HepG2 (cell line): ENCODE data around the gene ARMH3. TPM values are rescaled to one million over a fixed set of nuclear protein-coding genes. Genes with fewer than 3 reads are reported as not detected.

ENCODE experiments used
- ATAC-seq: fragments of 200-7000 bp; cut with Tn5 transposase; 3 replicates; pipeline ENCODE4 v1.9.1; 2020; ENCODE audit warnings: mild to moderate bottlenecking, moderate library complexity
- BruUV-seq: library from RNA; stranded (reverse); fragments of 400-500 nt; replicated peaks from 2 replicates; lab custom pipeline; 2021; lab: Mats Ljungman, UMichigan
- CTCF ChIA-PET: fragments of 300-600 bp; formaldehyde crosslinking; extraction: SDS; loops from one replicate; lab custom pipeline; 2021; ENCODE audit warnings: low total read pairs, inconsistent platforms, low intra/inter-chr PET ratio; lab: Yijun Ruan, JAX
- POLR2A ChIA-PET: fragments of 350-600 bp; sonication (Branson Sonifier 250); formaldehyde crosslinking; loops from one replicate; lab custom pipeline; 2020; ENCODE audit warnings: antibody characterized with exemption, inconsistent platforms; lab: Yijun Ruan, JAX
- DNase-seq: peaks from one replicate; pipeline ENCODE4 v3.0.0-alpha.2; 2015; ENCODE audit warnings: low spot score
- FAIRE-seq: peaks from 3 replicates; lab custom pipeline; 2011; peaks lifted over from hg19 to GRCh38; lab: Jason Lieb, UNC
- H2AFZ ChIP-seq: one replicate; pipeline ENCODE4 v1.6.1; 2011; ENCODE audit warnings: low read length, inconsistent platforms
- H3K27ac ChIP-seq: fragments of 300-600 bp; 3 replicates; pipeline ENCODE4 v1.8.0; 2011; ENCODE audit warnings: mixed run types, mild to moderate bottlenecking, mixed read lengths, low read length, inconsistent platforms; ENCODE audit not compliant: insufficient read depth; ENCODE audit errors: extremely low read length
- H3K27me3 ChIP-seq, 2 experiments: fragments of 200-600 bp in 1 of 2; 2 replicates in 1 of 2; 3 replicates in 1 of 2; pipeline versions ENCODE4 v1.6.0 to v1.8.0; 2011; ENCODE audit warnings: low read length in 2 of 2, mild to moderate bottlenecking in 2 of 2, moderate library complexity in 2 of 2, inconsistent platforms in 1 of 2; ENCODE audit not compliant: insufficient read depth in 2 of 2, control insufficient read depth in 1 of 2
- H3K36me3 ChIP-seq, 2 experiments: fragments of 200-600 bp in 1 of 2; replicated peaks in 1 of 2; 2 replicates in 1 of 2; 3 replicates in 1 of 2; pipeline versions ENCODE4 v1.5.1 to v1.8.0; 2011; ENCODE audit warnings: low read length in 2 of 2, inconsistent platforms in 1 of 2; ENCODE audit not compliant: insufficient read depth in 2 of 2, control insufficient read depth in 1 of 2
- H3K4me1 ChIP-seq: 2 replicates; pipeline ENCODE4 v1.5.1; 2012; ENCODE audit warnings: low read length, inconsistent platforms; ENCODE audit not compliant: insufficient read depth
- H3K4me2 ChIP-seq: 2 replicates; pipeline ENCODE4 v1.6.0; 2011; ENCODE audit warnings: low read depth, low read length, inconsistent platforms
- H3K4me3 ChIP-seq, 3 experiments: fragments of 200-600 bp in 1 of 3; sonication (generic), shearing (Covaris generic) in 1 of 3; replicated peaks in 1 of 3; 2 replicates each; pipeline ENCODE4 v1.5.1; 2011 to 2016; ENCODE audit warnings: low read length in 3 of 3, inconsistent platforms in 2 of 3, low read depth in 2 of 3, mild to moderate bottlenecking in 2 of 3, control low read depth in 1 of 3, mixed read lengths in 1 of 3; ENCODE audit not compliant: insufficient read depth in 1 of 3
- H3K79me2 ChIP-seq: one replicate; pipeline ENCODE4 v1.6.1; 2011; ENCODE audit warnings: low read length, inconsistent platforms; ENCODE audit not compliant: insufficient read depth
- H3K9ac ChIP-seq: 2 replicates; pipeline ENCODE4 v1.6.0; 2011; ENCODE audit warnings: mild to moderate bottlenecking, low read depth, low read length, inconsistent platforms; ENCODE audit not compliant: insufficient read depth
- H3K9me3 ChIP-seq: 2 replicates; pipeline ENCODE4 v1.5.1; 2012; ENCODE audit warnings: mild to moderate bottlenecking, low read length
- H4K20me1 ChIP-seq: 2 replicates; pipeline ENCODE4 v1.6.0; 2011; ENCODE audit warnings: inconsistent platforms, mild to moderate bottlenecking, low read length, moderate library complexity; ENCODE audit not compliant: insufficient read depth
- ASH2L ChIP-seq: fragments of 300-600, 200-600 bp; sonication (generic); IDR thresholded peaks from 2 replicates; pipeline ENCODE4 v1.7.0; 2017; ENCODE audit warnings: low read depth, mild to moderate bottlenecking, moderate library complexity, mixed read lengths, low read length; ENCODE audit not compliant: insufficient read length
- BORCS8-MEF2B ChIP-seq: sonication (generic); formaldehyde crosslinking; IDR thresholded peaks from 2 replicates; pipeline ENCODE4 v1.8.0; 2022; ENCODE audit warnings: mild to moderate bottlenecking, missing genetic modification reagents
- DMTF1 ChIP-seq: sonication (generic); formaldehyde crosslinking; IDR thresholded peaks from 2 replicates; pipeline ENCODE4 v1.4.0; 2020; ENCODE audit warnings: mild to moderate bottlenecking, missing genetic modification reagents
- ETS1 ChIP-seq: sonication (generic); formaldehyde crosslinking; IDR thresholded peaks from 2 replicates; pipeline ENCODE4 v1.4.0; 2020; ENCODE audit warnings: missing genetic modification reagents
- NFKB2 ChIP-seq: sonication (generic); formaldehyde crosslinking; IDR thresholded peaks from 2 replicates; pipeline ENCODE4 v1.4.0; 2020; ENCODE audit warnings: missing genetic modification reagents, borderline replicate concordance
- NKX3-1 ChIP-seq: sonication (generic); formaldehyde crosslinking; IDR thresholded peaks from 2 replicates; pipeline ENCODE4 v1.5.0; 2020; ENCODE audit warnings: missing genetic modification reagents
- SNAPC5 ChIP-seq: sonication (generic); formaldehyde crosslinking; IDR thresholded peaks from 2 replicates; pipeline ENCODE4 v1.8.1; 2023; ENCODE audit warnings: mild to moderate bottlenecking, missing genetic modification reagents, borderline replicate concordance
- TGIF2 ChIP-seq: IDR thresholded peaks from 2 replicates; pipeline ENCODE4 v1.6.1; 2016; ENCODE audit warnings: control low read depth, missing compliant biosample characterization
- U2AF1 ChIP-seq: fragments of 200-400 bp; formaldehyde crosslinking; optimal IDR thresholded peaks from 2 replicates; pipeline ENCODE3; 2017; ENCODE audit warnings: mild to moderate bottlenecking, low read depth, low read length
- YEATS2 ChIP-seq: sonication (generic); formaldehyde crosslinking; IDR thresholded peaks from 2 replicates; pipeline ENCODE4 v1.4.0; 2020; ENCODE audit warnings: missing genetic modification reagents, borderline replicate concordance
- ZNF24 ChIP-seq: fragments of 450-650 bp; IDR thresholded peaks from 2 replicates; pipeline ENCODE4 v1.6.1; 2017; ENCODE audit warnings: antibody characterized with exemption, mild to moderate bottlenecking
- WGBS: methylation state at CpG from one replicate; pipeline ENCODE4 v1.1.6; 2017; ENCODE audit warnings: low lambda C conversion rate; 5-methylcytosine and 5-hydroxymethylcytosine counted together
- in situ Hi-C: cut with HindIII; loops from 2 replicates; pipeline ENCODE4 v1.10.0; 2017; ENCODE audit warnings: low pct_unique_long_range_greater_than_20kb; ENCODE audit not compliant: extremely low pct_ligation_motif_present
- intact Hi-C: fragments of 100-400 bp; cut with micrococcal nuclease; formaldehyde crosslinking; loops from one replicate; pipeline ENCODE4 v1.10.0; 2022; ENCODE audit not compliant: unreplicated experiment
- polyA plus RNA-seq, 8 experiments: library from polyadenylated mRNA; depleted of rRNA in 3 of 8; stranded (reverse) in 7 of 8; unstranded in 1 of 8; fragments of >200 nt; fragmentation: Illumina TruSeq in 4 of 8; extraction: Trizol in 4 of 8; gene quantifications; 2 replicates each; pipeline versions ENCODE4 v1.2.1 to v1.2.3, GENCODE V29; 2011 to 2016; ENCODE audit warnings: low read depth in 4 of 8, missing spikeins in 1 of 8, mixed read lengths in 1 of 8; ENCODE audit not compliant: insufficient read depth in 1 of 8
- total RNA-seq, 5 experiments: library from RNA; depleted of rRNA; stranded (reverse); fragments of >200 nt; fragmentation: Illumina TruSeq; extraction: Trizol; gene quantifications; 2 replicates each; pipeline ENCODE4 v1.2.3, GENCODE V29; 2016; ENCODE audit warnings: low read depth in 1 of 5
- TF ChIP-seq, protein P1 (sequence below): sonication (generic); formaldehyde crosslinking; IDR thresholded peaks from 2 replicates; pipeline ENCODE4 v1.4.0; 2020; ENCODE audit warnings: missing genetic modification reagents

ARMH3 gene
- total and polyA plus RNA-seq, 2 of the 13 experiments (the other 11 are each of a cell fraction or from before 2014, with no cell fraction given) = 8.4 to 16.9 TPM

GRCh38 chr10:101967119-101967518 is 88.9 kb downstream of the ARMH3 start (continued):
- TF ChIP-seq NFKB2 (CRISPR knock-in tag) = no peak
- TF ChIP-seq YEATS2 (CRISPR knock-in tag) = no peak

DNA sequence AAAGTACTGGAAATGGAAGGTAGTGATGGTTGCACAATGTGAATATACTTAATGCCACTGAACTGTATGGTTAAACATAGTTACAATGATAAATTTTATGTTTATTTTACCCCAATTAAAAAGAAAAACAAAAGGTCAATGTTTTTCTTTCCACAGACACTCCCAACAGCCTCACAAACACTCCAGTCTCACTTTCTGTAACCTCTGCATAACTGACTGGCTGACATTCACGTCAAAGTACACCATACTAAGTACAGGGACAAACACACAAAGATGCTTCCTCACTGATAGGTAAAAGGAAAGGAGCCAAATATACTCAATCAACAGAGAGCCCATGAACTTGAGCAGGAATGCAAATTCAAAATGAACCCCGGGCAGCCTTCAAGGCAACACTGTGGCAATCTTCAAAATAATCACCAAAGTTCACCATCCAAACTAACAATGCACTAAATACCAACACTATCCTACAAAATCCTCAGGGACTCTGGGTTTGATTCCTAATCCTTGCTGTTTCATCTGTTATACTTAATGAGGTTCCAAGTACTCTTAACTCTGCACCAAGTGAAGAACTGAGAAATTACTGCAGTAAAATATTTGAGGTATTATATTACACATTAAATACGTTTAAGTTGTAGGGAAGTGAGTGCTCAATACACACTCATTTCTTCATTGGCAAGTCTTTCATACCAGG is 90.8 kb downstream of the ARMH3 start:
- CTCF ChIA-PET = no interaction called here

More for the DNA sequence above, 90.8 kb downstream of the ARMH3 start:
- H4K20me1 ChIP-seq = no peaks in the 10 kb centered on the region
- no peak overlapping the region for H3K4me2 ChIP-seq
- no peak overlapping the region for H2AFZ ChIP-seq
- POLR2A ChIA-PET = no interaction called here
- no peak overlapping the region for H3K9ac ChIP-seq
- no TSS peak for BruUV-seq
- in situ Hi-C loops = no loop called here
- no peaks in the 10 kb centered on the region for H3K79me2 ChIP-seq
- FAIRE-seq (no peak), DNase-seq (peak; percentile 10), ATAC-seq (peak; percentile 78)
- H3K27ac ChIP-seq = no peak overlapping the region
- H3K36me3 ChIP-seq = peaks cover 2 to 21% of the 10 kb centered on the region in 2 experiments; a peak in 1 of 5 replicates
- 35% methylated on average over 3 of the region's 3 CpGs for WGBS
- H3K9me3 ChIP-seq = no peaks in the 10 kb centered on the region
- no peaks in the 10 kb centered on the region for H3K4me1 ChIP-seq
- no peak for TF ChIP-seq DMTF1 (CRISPR knock-in tag)
- no peak for TF ChIP-seq TGIF2 (CRISPR knock-in tag)
- TF ChIP-seq NKX3-1 (CRISPR knock-in tag) = no peak
- TF ChIP-seq ZNF24 = no peak
- TF ChIP-seq ASH2L = no peak
- no peak for TF ChIP-seq BORCS8-MEF2B
- no peak for TF ChIP-seq ETS1 (CRISPR knock-in tag)
- TF ChIP-seq U2AF1 = no peak
- TF ChIP-seq SNAPC5 = no peak
- TF ChIP-seq, protein P1, sequence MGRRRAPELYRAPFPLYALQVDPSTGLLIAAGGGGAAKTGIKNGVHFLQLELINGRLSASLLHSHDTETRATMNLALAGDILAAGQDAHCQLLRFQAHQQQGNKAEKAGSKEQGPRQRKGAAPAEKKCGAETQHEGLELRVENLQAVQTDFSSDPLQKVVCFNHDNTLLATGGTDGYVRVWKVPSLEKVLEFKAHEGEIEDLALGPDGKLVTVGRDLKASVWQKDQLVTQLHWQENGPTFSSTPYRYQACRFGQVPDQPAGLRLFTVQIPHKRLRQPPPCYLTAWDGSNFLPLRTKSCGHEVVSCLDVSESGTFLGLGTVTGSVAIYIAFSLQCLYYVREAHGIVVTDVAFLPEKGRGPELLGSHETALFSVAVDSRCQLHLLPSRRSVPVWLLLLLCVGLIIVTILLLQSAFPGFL (CRISPR knock-in tag) = no peak
- intact Hi-C loops = no loop called here
- H3K27me3 ChIP-seq = no peaks in the 10 kb centered on the region
- no peak overlapping the region for H3K4me3 ChIP-seq
